Measurements from ENCODE around the gene CCDC81.
"Not testable (repeated sequence)": the region's sequence is repeated elsewhere in the genome, so short reads cannot be mapped to it uniquely, and the experiment has no call there.

CCDC81 gene

GRCh38 chr11:86374586-86374985 is at the start of gene CCDC81:
TSS of gene CCDC81 (plus strand) at chr11:86374887. CDS start at chr11:86375164, 277 bp downstream.
- no peak for DNase-seq (ENCODE audit: low read depth)

GRCh38 chr11:86335131-86335767 is 39.4 kb upstream of the CCDC81 start:
- no peak for DNase-seq (ENCODE audit: low read depth)

- DNase-seq (ENCODE audit: low read depth), result no peak
Observed at GRCh38 chr11:86337227-86337626, 37.5 kb upstream of the CCDC81 start.

GRCh38 chr11:86341382-86341781 is 33.3 kb upstream of the CCDC81 start:
- no peak for DNase-seq (ENCODE audit: low read depth)

GRCh38 chr11:86346513-86346912 is 28.2 kb upstream of the CCDC81 start:
- DNase-seq (ENCODE audit: low read depth), result no peak

- no peak for DNase-seq (ENCODE audit: low read depth)
Observed at GRCh38 chr11:86355256-86355655, 19.4 kb upstream of the CCDC81 start.

- not testable (repeated sequence) for DNase-seq (ENCODE audit: low read depth)
Observed at GRCh38 chr11:86357412-86357811, 17.3 kb upstream of the CCDC81 start.

GRCh38 chr11:86358720-86359119 is 16.0 kb upstream of the CCDC81 start:
- DNase-seq (ENCODE audit: low read depth), result no peak

GRCh38 chr11:86360775-86361395 is 13.8 kb upstream of the CCDC81 start:
- no peak for DNase-seq (ENCODE audit: low read depth)

GRCh38 chr11:86363424-86363823 is 11.3 kb upstream of the CCDC81 start:
- no peak for DNase-seq (ENCODE audit: low read depth)

- no peak for DNase-seq (ENCODE audit: low read depth)
Observed at GRCh38 chr11:86365546-86365945, 9.1 kb upstream of the CCDC81 start.

GRCh38 chr11:86369668-86370067 is 5.0 kb upstream of the CCDC81 start:
- no peak for DNase-seq (ENCODE audit: low read depth)

- DNase-seq (ENCODE audit: low read depth), result no peak
Observed at GRCh38 chr11:86370171-86370570, 4.5 kb upstream of the CCDC81 start.

GRCh38 chr11:86370922-86371594 is 3.6 kb upstream of the CCDC81 start:
- no peak for DNase-seq (ENCODE audit: low read depth)

GRCh38 chr11:86372041-86372440 is 2.6 kb upstream of the CCDC81 start:
- DNase-seq (ENCODE audit: low read depth), result no peak

- DNase-seq (ENCODE audit: low read depth), result no peak
Observed at GRCh38 chr11:86372586-86372985, 2.1 kb upstream of the CCDC81 start.

- no peak for DNase-seq (ENCODE audit: low read depth)
Observed at GRCh38 chr11:86374069-86374468, 618 bp upstream of the CCDC81 start.

GRCh38 chr11:86377972-86378371 is 3.3 kb downstream of the CCDC81 start:
- no peak for DNase-seq (ENCODE audit: low read depth)

- no peak for DNase-seq (ENCODE audit: low read depth)
Observed at GRCh38 chr11:86380295-86381059, 5.8 kb downstream of the CCDC81 start.

GRCh38 chr11:86383041-86383955 is 8.6 kb downstream of the CCDC81 start:
- no peak for DNase-seq (ENCODE audit: low read depth)

GRCh38 chr11:86386283-86386682 is 11.6 kb downstream of the CCDC81 start:
- no peak for DNase-seq (ENCODE audit: low read depth)

GRCh38 chr11:86386746-86387145 is 12.1 kb downstream of the CCDC81 start:
- DNase-seq (ENCODE audit: low read depth), result no peak
